Nephron progenitor cell (in vitro differentiated cells): ENCODE results near the gene IL2RA.

Experiments used
- DNase-seq: peaks from one replicate; pipeline ENCODE4 v3.0.0; 2021
- H3K27ac Mint-ChIP-seq: 2 replicates; pipeline ENCODE4 v1.8.0; 2021; ENCODE audit warnings: mild to moderate bottlenecking, moderate library complexity, mixed read lengths
- H3K27me3 Mint-ChIP-seq: 2 replicates; pipeline ENCODE4 v1.8.0; 2021; ENCODE audit warnings: mild to moderate bottlenecking, low read depth, mixed read lengths; ENCODE audit not compliant: poor library complexity
- H3K36me3 Mint-ChIP-seq: 2 replicates; pipeline ENCODE4 v1.8.0; 2021; ENCODE audit warnings: low read depth, mixed read lengths
- H3K4me1 Mint-ChIP-seq: 2 replicates; pipeline ENCODE4 v1.8.0; 2021; ENCODE audit warnings: mixed read lengths
- H3K4me3 Mint-ChIP-seq: 2 replicates; pipeline ENCODE4 v1.8.0; 2021; ENCODE audit warnings: mild to moderate bottlenecking, moderate library complexity, mixed read lengths
- H3K9me3 Mint-ChIP-seq: 2 replicates; pipeline ENCODE4 v1.8.0; 2021; ENCODE audit warnings: mild to moderate bottlenecking, moderate library complexity, mixed read lengths
- CTCF ChIP-seq: fragments of 200-600 bp; sonication (generic); IDR thresholded peaks from 2 replicates; pipeline ENCODE4 v1.5.0; 2021; ENCODE audit warnings: antibody characterized with exemption

IL2RA gene

GRCh38 chr10:6080417-6080973, 18.3 kb upstream of the IL2RA start:
- Mint-ChIP-seq H3K4me1 (peaks cover 12% of the 10 kb centered on the region), H3K27me3 (peaks cover 41% of the 10 kb centered on the region), H3K36me3 (no peaks in the 10 kb centered on the region), H3K27ac (no peak overlapping the region), H3K9me3 (peaks cover 14% of the 10 kb centered on the region), H3K4me3 (no peak overlapping the region)
- no peak for DNase-seq
- no peak for TF ChIP-seq CTCF

GRCh38 chr10:6079044-6079443, 16.9 kb upstream of the IL2RA start:
- H3K27ac Mint-ChIP-seq, result no peak overlapping the region
- H3K36me3 Mint-ChIP-seq, result no peaks in the 10 kb centered on the region
- DNase-seq, result no peak
- H3K27me3 Mint-ChIP-seq, result peaks cover 45% of the 10 kb centered on the region
- H3K9me3 Mint-ChIP-seq, result peaks cover 14% of the 10 kb centered on the region
- no peak overlapping the region for H3K4me3 Mint-ChIP-seq
- TF ChIP-seq CTCF, result no peak
- peaks cover 21% of the 10 kb centered on the region for H3K4me1 Mint-ChIP-seq

GRCh38 chr10:6077071-6077675, 15.0 kb upstream of the IL2RA start:
- no peak for TF ChIP-seq CTCF
- H3K27ac Mint-ChIP-seq, result no peak overlapping the region

GRCh38 chr10:6074489-6075301, 12.5 kb upstream of the IL2RA start:
- no peak overlapping the region for H3K4me3 Mint-ChIP-seq
- H3K27ac Mint-ChIP-seq, result no peak overlapping the region
- H3K9me3 Mint-ChIP-seq, result peaks cover 4% of the 10 kb centered on the region
- H3K36me3 Mint-ChIP-seq, result no peaks in the 10 kb centered on the region
- DNase-seq, result no peak
- H3K27me3 Mint-ChIP-seq, result peaks cover 48% of the 10 kb centered on the region
- peaks cover 10% of the 10 kb centered on the region for H3K4me1 Mint-ChIP-seq
- TF ChIP-seq CTCF, result no peak

More at GRCh38 chr10:6077071-6077675, 15.0 kb upstream of the IL2RA start:
- Mint-ChIP-seq H3K27me3 (peaks cover 47% of the 10 kb centered on the region), H3K36me3 (no peaks in the 10 kb centered on the region), H3K9me3 (peaks cover 9% of the 10 kb centered on the region), H3K4me1 (peaks cover 10% of the 10 kb centered on the region), H3K4me3 (no peak overlapping the region)
- DNase-seq, result no peak

- no peak for DNase-seq
- H3K4me1 Mint-ChIP-seq, result peaks cover 10% of the 10 kb centered on the region
- H3K27me3 Mint-ChIP-seq, result peaks cover 50% of the 10 kb centered on the region
- no peak overlapping the region for H3K27ac Mint-ChIP-seq
- no peaks in the 10 kb centered on the region for H3K36me3 Mint-ChIP-seq
- TF ChIP-seq CTCF, result no peak
- no peak overlapping the region for H3K4me3 Mint-ChIP-seq
- peaks cover 4% of the 10 kb centered on the region for H3K9me3 Mint-ChIP-seq
Measured at GRCh38 chr10:6072215-6072934, 10.2 kb upstream of the IL2RA start.
